SU-DHL-6 (cell line): Measurements from ENCODE around the gene SFXN1.

Experiments
- H2AFZ ChIP-seq: fragments of 200-600 bp; sonication (generic); 2 replicates; pipeline ENCODE4 v1.6.1; 2014; ENCODE audit warnings: low read depth, mild to moderate bottlenecking, moderate library complexity, mixed read lengths, antibody characterized with exemption, low read length; ENCODE audit not compliant: severe bottlenecking
- H3F3A ChIP-seq: fragments of 200-600 bp; shearing (Covaris generic); 2 replicates; pipeline ENCODE4 v1.6.0; 2016; ENCODE audit warnings: antibody characterized with exemption, mild to moderate bottlenecking; ENCODE audit not compliant: insufficient read depth
- H3K27ac ChIP-seq: fragments of 200-600 bp; sonication (generic); 2 replicates; pipeline ENCODE4 v1.5.1; 2016; ENCODE audit warnings: low read depth, mild to moderate bottlenecking, low read length, moderate library complexity, mixed read lengths
- H3K27me3 ChIP-seq: fragments of 200-600 bp; sonication (generic), shearing (Covaris generic); 2 replicates; pipeline ENCODE4 v1.6.0; 2014; ENCODE audit warnings: mild to moderate bottlenecking, low read length
- H3K36me3 ChIP-seq: fragments of 200-600 bp; sonication (generic); 2 replicates; pipeline ENCODE4 v1.6.1; 2014; ENCODE audit warnings: mild to moderate bottlenecking, low read length, mixed read lengths
- H3K4me2 ChIP-seq: fragments of 300-600, 200-600 bp; shearing (Covaris generic), sonication (generic); 2 replicates; pipeline ENCODE4 v1.6.0; 2014; ENCODE audit warnings: low read length, low read depth, mild to moderate bottlenecking; ENCODE audit not compliant: poor library complexity, severe bottlenecking
- H3K4me3 ChIP-seq: fragments of 200-600 bp; sonication (generic); 2 replicates; pipeline ENCODE4 v1.5.1; 2014; ENCODE audit warnings: antibody characterized with exemption, low read length, mild to moderate bottlenecking, mixed read lengths; ENCODE audit not compliant: insufficient read depth, poor library complexity, severe bottlenecking
- H3K79me2 ChIP-seq: fragments of 200-600 bp; sonication (generic); 2 replicates; pipeline ENCODE4 v1.6.1; 2014; ENCODE audit warnings: mild to moderate bottlenecking, low read length, moderate library complexity; ENCODE audit not compliant: insufficient read depth
- H3K9ac ChIP-seq: fragments of 200-600 bp; sonication (generic); 2 replicates; pipeline ENCODE4 v1.7.0; 2014; ENCODE audit warnings: mild to moderate bottlenecking, low read length
- H3K9me2 ChIP-seq: fragments of 200-600 bp; sonication (generic); replicated peaks from 2 replicates; pipeline ENCODE4 v1.6.1; 2014; ENCODE audit warnings: low read length; ENCODE audit not compliant: insufficient read depth
- H3K9me3 ChIP-seq: fragments of 200-600 bp; sonication (generic); 2 replicates; pipeline ENCODE4 v1.6.1; 2014; ENCODE audit warnings: low read length, mixed read lengths; ENCODE audit not compliant: insufficient read depth
- H4K20me1 ChIP-seq: fragments of 200-600 bp; sonication (generic); 2 replicates; pipeline ENCODE4 v1.6.1; 2014; ENCODE audit warnings: low read depth, mild to moderate bottlenecking, antibody characterized with exemption, low read length, moderate library complexity, mixed read lengths
- CTCF ChIP-seq: fragments of 200-600 bp; sonication (generic); IDR thresholded peaks from one replicate; pipeline ENCODE4 v1.5.1; 2017; ENCODE audit warnings: antibody characterized with exemption, mild to moderate bottlenecking, low read length, moderate library complexity; ENCODE audit not compliant: insufficient read depth, poor library complexity, severe bottlenecking
- EZH2phosphoT487 ChIP-seq: fragments of 200-600 bp; sonication (generic), shearing (Covaris generic); conservative IDR thresholded peaks from 2 replicates; pipeline ENCODE4 v1.6.1; 2018; ENCODE audit warnings: mild to moderate bottlenecking, antibody characterized with exemption, low read length, moderate library complexity, mixed read lengths

Gene SFXN1

GRCh38 chr5:175524211-175524610, 45.9 kb downstream of the SFXN1 start:
- H3K4me3 ChIP-seq = no peak overlapping the region
- no peak overlapping the region for H3K27ac ChIP-seq
- no peaks in the 10 kb centered on the region for H3K27me3 ChIP-seq
- peaks cover 50% of the 10 kb centered on the region; the same call in 1 of the 2 replicates for H3K36me3 ChIP-seq
- no peak overlapping the region for H3K4me2 ChIP-seq
- no peak for TF ChIP-seq CTCF
- no peak for TF ChIP-seq EZH2phosphoT487
- H3K9me3 ChIP-seq = no peaks in the 10 kb centered on the region
- H4K20me1 ChIP-seq = no peaks in the 10 kb centered on the region
- H3K9ac ChIP-seq = no peak overlapping the region
- no peak overlapping the region for H2AFZ ChIP-seq
- no peaks in the 10 kb centered on the region for H3K79me2 ChIP-seq
- H3F3A ChIP-seq = 0 out of 2 replicates have a peak, but pooled peaks cover 5% of the 10 kb centered on the region
- H3K9me2 ChIP-seq = no peaks in the 10 kb centered on the region

DNA sequence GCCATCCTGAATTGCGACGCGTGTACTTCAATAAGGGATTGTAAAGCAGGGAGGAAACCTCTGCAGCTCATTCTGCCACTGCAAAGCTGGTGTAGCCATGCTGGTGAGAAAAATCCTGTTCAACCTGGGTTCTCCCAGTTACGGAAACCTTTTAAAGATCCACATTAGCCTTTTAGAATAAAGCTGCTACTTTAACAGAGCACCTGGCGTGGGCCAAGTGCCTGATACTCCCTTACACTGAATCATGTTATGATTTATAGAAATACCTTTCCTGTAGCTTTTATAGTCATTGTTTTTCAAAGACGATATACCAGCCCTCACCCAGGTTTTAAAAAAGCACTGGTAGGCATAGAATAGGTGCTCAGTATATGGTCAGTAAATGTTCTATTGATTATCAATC, 48.3 kb downstream of the SFXN1 start:
- Histone ChIP-seq H3K9me3 (no peaks in the 10 kb centered on the region), H3K36me3 (peaks cover 40% of the 10 kb centered on the region; the same call in 1 of the 2 replicates), H3K9me2 (no peaks in the 10 kb centered on the region), H2AFZ (no peak overlapping the region), H3F3A (0 out of 2 replicates have a peak, but pooled peaks cover 5% of the 10 kb centered on the region), H4K20me1 (no peaks in the 10 kb centered on the region), H3K4me2 (no peak overlapping the region), H3K27me3 (no peaks in the 10 kb centered on the region), H3K79me2 (no peaks in the 10 kb centered on the region), H3K9ac (no peak overlapping the region), H3K27ac (no peak overlapping the region), H3K4me3 (no peak overlapping the region)
- TF ChIP-seq CTCF (no peak), EZH2phosphoT487 (no peak)

GRCh38 chr5:175531361-175531760, 53.0 kb downstream of the SFXN1 start:
- no peak overlapping the region for H2AFZ ChIP-seq
- H3K79me2 ChIP-seq = no peaks in the 10 kb centered on the region
- TF ChIP-seq EZH2phosphoT487 (no peak), CTCF (no peak)
- H3K9me2 ChIP-seq = no peaks in the 10 kb centered on the region
- H3K36me3 ChIP-seq = peaks cover 11% of the 10 kb centered on the region; the same call in 1 of the 2 replicates
- H3K4me2 ChIP-seq = no peak overlapping the region
- H3K4me3 ChIP-seq = no peak overlapping the region
- H3K27ac ChIP-seq = no peak overlapping the region
- H4K20me1 ChIP-seq = no peaks in the 10 kb centered on the region
- H3K27me3 ChIP-seq = no peaks in the 10 kb centered on the region
- no peaks in the 10 kb centered on the region for H3K9me3 ChIP-seq
- no peak overlapping the region for H3K9ac ChIP-seq
- peaks cover 6% of the 10 kb centered on the region; the same call in 1 of the 2 replicates for H3F3A ChIP-seq
